Immature natural killer cell (primary cell): ENCODE results near the gene PRKG1. TPM values are rescaled to one million over a fixed set of nuclear protein-coding genes. Genes with fewer than 3 reads are reported as not detected.

Experiments
- DNase-seq, 3 donors: peaks; one replicate each; pipeline ENCODE4 v3.0.0; 2022; ENCODE audit warnings: mixed read lengths in 1 of 3
- H3K27ac Mint-ChIP-seq, 6 donors: one replicate each; pipeline ENCODE4 v1.8.0; 2020; ENCODE audit warnings: mixed read lengths in 6 of 6, mild to moderate bottlenecking in 5 of 6, inconsistent platforms in 4 of 6, moderate library complexity in 3 of 6
- H3K27me3 Mint-ChIP-seq, 3 donors: one replicate each; pipeline ENCODE4 v1.8.0; 2020 to 2021; ENCODE audit warnings: low read depth in 3 of 3, mild to moderate bottlenecking in 3 of 3, mixed read lengths in 3 of 3, moderate library complexity in 3 of 3, inconsistent platforms in 1 of 3
- H3K36me3 Mint-ChIP-seq, 3 donors: one replicate each; pipeline ENCODE4 v1.8.0; 2020; ENCODE audit warnings: mixed read lengths in 3 of 3, inconsistent platforms in 2 of 3, mild to moderate bottlenecking in 2 of 3
- H3K4me1 Mint-ChIP-seq, 2 donors: one replicate each; pipeline ENCODE4 v1.8.0; 2020; ENCODE audit warnings: inconsistent platforms in 2 of 2, mild to moderate bottlenecking in 2 of 2, mixed read lengths in 2 of 2, moderate library complexity in 1 of 2
- H3K4me3 Mint-ChIP-seq, 5 donors: one replicate each; pipeline ENCODE4 v1.8.0; 2020; ENCODE audit warnings: mild to moderate bottlenecking in 5 of 5, mixed read lengths in 5 of 5, inconsistent platforms in 3 of 5, moderate library complexity in 3 of 5
- H3K9me3 Mint-ChIP-seq, 6 donors: one replicate each; pipeline ENCODE4 v1.8.0; 2020; ENCODE audit warnings: mild to moderate bottlenecking in 6 of 6, mixed read lengths in 6 of 6, inconsistent platforms in 4 of 6, moderate library complexity in 3 of 6
- polyA plus RNA-seq, 3 donors: library from polyadenylated mRNA; unstranded; fragments of 300-500 nt; fragmentation: Illumina TruSeq; gene quantifications; one replicate each; pipeline ENCODE4 v1.2.3, GENCODE V29; 2021

PRKG1 gene
- polyA plus RNA-seq, 3 donors from 2014 or later, result 0.46 TPM; not detected in 2

- peaks cover 5 to 22% (median 15%) of the 10 kb centered on the region in 6 donors for H3K9me3 Mint-ChIP-seq
- H3K27me3 Mint-ChIP-seq, result peaks cover 0 to 4% (median 0%) of the 10 kb centered on the region in 3 donors
- DNase-seq, result no peak
- no peaks in the 10 kb centered on the region for H3K36me3 Mint-ChIP-seq
- H3K4me1 Mint-ChIP-seq, result no peaks in the 10 kb centered on the region
- H3K4me3 Mint-ChIP-seq, result no peak overlapping the region
- no peak overlapping the region for H3K27ac Mint-ChIP-seq
These were observed 715.6 kb downstream of the PRKG1 start for GRCh38 chr10:51789903-51790302.

- Mint-ChIP-seq H3K4me1 (no peaks in the 10 kb centered on the region), H3K9me3 (peaks cover 7 to 22% (median 14%) of the 10 kb centered on the region in 6 donors), H3K27ac (no peak overlapping the region), H3K36me3 (no peaks in the 10 kb centered on the region), H3K4me3 (no peak overlapping the region), H3K27me3 (peaks cover 0 to 4% (median 0%) of the 10 kb centered on the region in 3 donors)
- no peak for DNase-seq
These were observed 718.4 kb downstream of the PRKG1 start for GRCh38 chr10:51792678-51793077.

- H3K36me3 Mint-ChIP-seq, result no peaks in the 10 kb centered on the region
- no peak overlapping the region for H3K27ac Mint-ChIP-seq
- DNase-seq, result no peak
- peaks cover 0 to 3% (median under 1%) of the 10 kb centered on the region in 6 donors for H3K9me3 Mint-ChIP-seq
- H3K4me1 Mint-ChIP-seq, result no peaks in the 10 kb centered on the region
- no peak overlapping the region for H3K4me3 Mint-ChIP-seq
- H3K27me3 Mint-ChIP-seq, result peaks cover 0 to 2% (median 1%) of the 10 kb centered on the region in 3 donors
These were observed 725.8 kb downstream of the PRKG1 start for GRCh38 chr10:51800121-51800520.

- no peaks in the 10 kb centered on the region for H3K4me1 Mint-ChIP-seq
These were observed 726.6 kb downstream of the PRKG1 start for GRCh38 chr10:51800725-51801424.

GRCh38 chr10:51802030-51802429 is 727.7 kb downstream of the PRKG1 start:
- Mint-ChIP-seq H3K9me3 (peaks cover 0 to 3% (median 2%) of the 10 kb centered on the region in 6 donors), H3K27me3 (peaks cover 0 to 5% (median 1%) of the 10 kb centered on the region in 3 donors), H3K27ac (no peak overlapping the region), H3K4me3 (no peak overlapping the region), H3K4me1 (no peaks in the 10 kb centered on the region), H3K36me3 (no peaks in the 10 kb centered on the region)
- DNase-seq, result no peak

More at GRCh38 chr10:51800725-51801424, 726.6 kb downstream of the PRKG1 start:
- peaks cover 0 to 2% (median 1%) of the 10 kb centered on the region in 3 donors for H3K27me3 Mint-ChIP-seq
- no peak for DNase-seq
- H3K9me3 Mint-ChIP-seq, result peaks cover 0 to 3% (median 1%) of the 10 kb centered on the region in 6 donors
- H3K27ac Mint-ChIP-seq, result no peak overlapping the region
- no peaks in the 10 kb centered on the region for H3K36me3 Mint-ChIP-seq
- no peak overlapping the region for H3K4me3 Mint-ChIP-seq

GRCh38 chr10:51804866-51805265 is 730.6 kb downstream of the PRKG1 start:
- H3K4me1 Mint-ChIP-seq, result no peaks in the 10 kb centered on the region
- no peak overlapping the region for H3K4me3 Mint-ChIP-seq
- H3K9me3 Mint-ChIP-seq, result peaks cover 0 to 2% (median 0%) of the 10 kb centered on the region in 6 donors
- no peak overlapping the region for H3K27ac Mint-ChIP-seq
- no peak for DNase-seq
- H3K36me3 Mint-ChIP-seq, result no peaks in the 10 kb centered on the region
- peaks cover 0 to 5% (median 1%) of the 10 kb centered on the region in 3 donors for H3K27me3 Mint-ChIP-seq

- DNase-seq, result no peak
- Mint-ChIP-seq H3K4me3 (no peak overlapping the region), H3K27me3 (peaks cover 0 to 2% (median 1%) of the 10 kb centered on the region in 3 donors), H3K4me1 (no peaks in the 10 kb centered on the region), H3K27ac (no peak overlapping the region), H3K36me3 (no peaks in the 10 kb centered on the region), H3K9me3 (peaks cover 0 to 2% (median 0%) of the 10 kb centered on the region in 6 donors)
These were observed 732.0 kb downstream of the PRKG1 start for GRCh38 chr10:51806079-51806835.

GRCh38 chr10:51808187-51808586 is 733.9 kb downstream of the PRKG1 start:
- peaks cover 0 to 2% (median 0%) of the 10 kb centered on the region in 3 donors for H3K27me3 Mint-ChIP-seq
- H3K4me1 Mint-ChIP-seq, result no peaks in the 10 kb centered on the region
- H3K27ac Mint-ChIP-seq, result no peak overlapping the region
- H3K4me3 Mint-ChIP-seq, result no peak overlapping the region
- peaks cover 0 to 4% (median under 1%) of the 10 kb centered on the region in 6 donors for H3K9me3 Mint-ChIP-seq
- no peaks in the 10 kb centered on the region for H3K36me3 Mint-ChIP-seq
- DNase-seq, result no peak

GRCh38 chr10:51815723-51816122 is 741.4 kb downstream of the PRKG1 start:
- no peak for DNase-seq
- Mint-ChIP-seq H3K36me3 (no peaks in the 10 kb centered on the region), H3K9me3 (peaks cover 0 to 4% (median under 1%) of the 10 kb centered on the region in 6 donors), H3K27ac (no peak overlapping the region), H3K4me1 (no peaks in the 10 kb centered on the region), H3K4me3 (no peak overlapping the region), H3K27me3 (peaks cover 0 to 1% (median 0%) of the 10 kb centered on the region in 3 donors)

GRCh38 chr10:51821045-51821444 is 746.8 kb downstream of the PRKG1 start:
- Mint-ChIP-seq H3K9me3 (peaks cover 0 to 4% (median 0%) of the 10 kb centered on the region in 6 donors), H3K27ac (no peak overlapping the region), H3K4me1 (no peaks in the 10 kb centered on the region), H3K36me3 (no peaks in the 10 kb centered on the region), H3K27me3 (no peaks in the 10 kb centered on the region), H3K4me3 (no peak overlapping the region)
- DNase-seq, result no peak

GRCh38 chr10:51821745-51822144 is 747.5 kb downstream of the PRKG1 start:
- H3K36me3 Mint-ChIP-seq, result no peaks in the 10 kb centered on the region
- H3K27ac Mint-ChIP-seq, result no peak overlapping the region
- H3K4me3 Mint-ChIP-seq, result no peak overlapping the region
- DNase-seq, result no peak
- no peaks in the 10 kb centered on the region for H3K4me1 Mint-ChIP-seq
- peaks cover 0 to 10% (median 1%) of the 10 kb centered on the region in 6 donors for H3K9me3 Mint-ChIP-seq
- H3K27me3 Mint-ChIP-seq, result no peaks in the 10 kb centered on the region

GRCh38 chr10:51832652-51833383 is 758.5 kb downstream of the PRKG1 start:
- Mint-ChIP-seq H3K4me3 (no peak overlapping the region), H3K27me3 (peaks cover 0 to 2% (median 2%) of the 10 kb centered on the region in 3 donors), H3K27ac (no peak overlapping the region), H3K36me3 (no peaks in the 10 kb centered on the region), H3K9me3 (peaks cover 0 to 10% (median 6%) of the 10 kb centered on the region in 6 donors), H3K4me1 (no peaks in the 10 kb centered on the region)
- DNase-seq, result no peak

- peaks cover 0 to 4% (median 2%) of the 10 kb centered on the region in 3 donors for H3K27me3 Mint-ChIP-seq
- no peaks in the 10 kb centered on the region for H3K36me3 Mint-ChIP-seq
- no peak overlapping the region for H3K4me3 Mint-ChIP-seq
- peaks cover 0 to 10% (median 2%) of the 10 kb centered on the region in 6 donors for H3K9me3 Mint-ChIP-seq
- no peak for DNase-seq
- H3K27ac Mint-ChIP-seq, result no peak overlapping the region
- no peaks in the 10 kb centered on the region for H3K4me1 Mint-ChIP-seq
These were observed 760.3 kb downstream of the PRKG1 start for GRCh38 chr10:51834548-51834947.
